ENCODE measurements around the gene SUGP2.
"Not testable (repeated sequence)": the region's sequence is repeated elsewhere in the genome, so short reads cannot be mapped to it uniquely, and the experiment has no call there.

SUGP2 gene

GRCh38 chr19:18990128-18990708 is 43.1 kb downstream of the SUGP2 start:
- no peak for DNase-seq (ENCODE audit: low read depth)

- no peak for DNase-seq (ENCODE audit: low read depth)
These were observed 44.0 kb downstream of the SUGP2 start for GRCh38 chr19:18989316-18989715.

GRCh38 chr19:18987456-18987855 is 45.9 kb downstream of the SUGP2 start:
- DNase-seq (ENCODE audit: low read depth): no peak

- DNase-seq (ENCODE audit: low read depth): no peak
These were observed 48.1 kb downstream of the SUGP2 start for GRCh38 chr19:18985257-18985656.

- no peak for DNase-seq (ENCODE audit: low read depth)
These were observed 49.1 kb downstream of the SUGP2 start for GRCh38 chr19:18984251-18984650.

GRCh38 chr19:18982669-18983068 is 50.6 kb downstream of the SUGP2 start:
- DNase-seq (ENCODE audit: low read depth): no peak

- no peak for DNase-seq (ENCODE audit: low read depth)
These were observed 52.8 kb downstream of the SUGP2 start for GRCh38 chr19:18980432-18981020.

GRCh38 chr19:18978616-18979015 is 54.7 kb downstream of the SUGP2 start:
- no peak for DNase-seq (ENCODE audit: low read depth)

- DNase-seq (ENCODE audit: low read depth): no peak
These were observed 57.4 kb downstream of the SUGP2 start for GRCh38 chr19:18975869-18976268.

GRCh38 chr19:18975011-18975410 is 58.3 kb downstream of the SUGP2 start:
- DNase-seq (ENCODE audit: low read depth): no peak

- DNase-seq (ENCODE audit: low read depth): no peak
These were observed 60.5 kb downstream of the SUGP2 start for GRCh38 chr19:18972851-18973250.

- no peak for DNase-seq (ENCODE audit: low read depth)
These were observed 61.0 kb downstream of the SUGP2 start for GRCh38 chr19:18972301-18972811.

- no peak for DNase-seq (ENCODE audit: low read depth)
These were observed 63.2 kb downstream of the SUGP2 start for GRCh38 chr19:18969931-18970659.

GRCh38 chr19:18967358-18968146 is 65.8 kb downstream of the SUGP2 start:
- DNase-seq (ENCODE audit: low read depth): no peak

GRCh38 chr19:18966307-18966706 is 67.0 kb downstream of the SUGP2 start:
- DNase-seq (ENCODE audit: low read depth): no peak

- DNase-seq (ENCODE audit: low read depth): no peak
These were observed 69.2 kb downstream of the SUGP2 start for GRCh38 chr19:18964121-18964520.

- DNase-seq (ENCODE audit: low read depth): no peak
These were observed 71.3 kb downstream of the SUGP2 start for GRCh38 chr19:18961767-18962620.

- DNase-seq (ENCODE audit: low read depth): no peak
These were observed 72.9 kb downstream of the SUGP2 start for GRCh38 chr19:18960370-18960769.

GRCh38 chr19:18955042-18955441 is 78.3 kb downstream of the SUGP2 start:
- no peak for DNase-seq (ENCODE audit: low read depth)

GRCh38 chr19:18954094-18954493 is 79.2 kb downstream of the SUGP2 start:
- DNase-seq (ENCODE audit: low read depth): no peak

GRCh38 chr19:18952364-18953003 is 80.8 kb downstream of the SUGP2 start:
- not testable (repeated sequence) for DNase-seq (ENCODE audit: low read depth)

All from stimulated activated CD8-positive, alpha-beta memory T cell treated with anti-CD3 and anti-CD28 coated beads, Interleukin-4, amount 100 ng/mL, for 24 hours (primary cell).